HepG2 (cell line): Measurements from ENCODE around the gene RIMOC1. TPM values are rescaled to one million over a fixed set of nuclear protein-coding genes. Genes with fewer than 3 reads are reported as not detected.

Source experiments
- ATAC-seq: fragments of 200-7000 bp; cut with Tn5 transposase; 3 replicates; pipeline ENCODE4 v1.9.1; 2020; ENCODE audit warnings: mild to moderate bottlenecking, moderate library complexity
- BruUV-seq: library from RNA; stranded (reverse); fragments of 400-500 nt; replicated peaks from 2 replicates; lab custom pipeline; 2021; lab: Mats Ljungman, UMichigan
- CTCF ChIA-PET: fragments of 300-600 bp; formaldehyde crosslinking; extraction: SDS; loops from one replicate; lab custom pipeline; 2021; ENCODE audit warnings: low total read pairs, inconsistent platforms, low intra/inter-chr PET ratio; lab: Yijun Ruan, JAX
- POLR2A ChIA-PET: fragments of 350-600 bp; sonication (Branson Sonifier 250); formaldehyde crosslinking; loops from one replicate; lab custom pipeline; 2020; ENCODE audit warnings: antibody characterized with exemption, inconsistent platforms; lab: Yijun Ruan, JAX
- DNase-seq: peaks from one replicate; pipeline ENCODE4 v3.0.0-alpha.2; 2015; ENCODE audit warnings: low spot score
- FAIRE-seq: peaks from 3 replicates; lab custom pipeline; 2011; peaks lifted over from hg19 to GRCh38; lab: Jason Lieb, UNC
- H2AFZ ChIP-seq: one replicate; pipeline ENCODE4 v1.6.1; 2011; ENCODE audit warnings: low read length, inconsistent platforms
- H3K27ac ChIP-seq: fragments of 300-600 bp; 3 replicates; pipeline ENCODE4 v1.8.0; 2011; ENCODE audit warnings: mixed run types, mild to moderate bottlenecking, mixed read lengths, low read length, inconsistent platforms; ENCODE audit not compliant: insufficient read depth; ENCODE audit errors: extremely low read length
- H3K27me3 ChIP-seq, 2 experiments: fragments of 200-600 bp in 1 of 2; 2 replicates in 1 of 2; 3 replicates in 1 of 2; pipeline versions ENCODE4 v1.6.0 to v1.8.0; 2011; ENCODE audit warnings: low read length in 2 of 2, mild to moderate bottlenecking in 2 of 2, moderate library complexity in 2 of 2, inconsistent platforms in 1 of 2; ENCODE audit not compliant: insufficient read depth in 2 of 2, control insufficient read depth in 1 of 2
- H3K36me3 ChIP-seq, 2 experiments: fragments of 200-600 bp in 1 of 2; replicated peaks in 1 of 2; 2 replicates in 1 of 2; 3 replicates in 1 of 2; pipeline versions ENCODE4 v1.5.1 to v1.8.0; 2011; ENCODE audit warnings: low read length in 2 of 2, inconsistent platforms in 1 of 2; ENCODE audit not compliant: insufficient read depth in 2 of 2, control insufficient read depth in 1 of 2
- H3K4me1 ChIP-seq: 2 replicates; pipeline ENCODE4 v1.5.1; 2012; ENCODE audit warnings: low read length, inconsistent platforms; ENCODE audit not compliant: insufficient read depth
- H3K4me2 ChIP-seq: 2 replicates; pipeline ENCODE4 v1.6.0; 2011; ENCODE audit warnings: low read depth, low read length, inconsistent platforms
- H3K4me3 ChIP-seq, 3 experiments: fragments of 200-600 bp in 1 of 3; sonication (generic), shearing (Covaris generic) in 1 of 3; replicated peaks in 1 of 3; 2 replicates each; pipeline ENCODE4 v1.5.1; 2011 to 2016; ENCODE audit warnings: low read length in 3 of 3, inconsistent platforms in 2 of 3, low read depth in 2 of 3, mild to moderate bottlenecking in 2 of 3, control low read depth in 1 of 3, mixed read lengths in 1 of 3; ENCODE audit not compliant: insufficient read depth in 1 of 3
- H3K79me2 ChIP-seq: one replicate; pipeline ENCODE4 v1.6.1; 2011; ENCODE audit warnings: low read length, inconsistent platforms; ENCODE audit not compliant: insufficient read depth
- H3K9ac ChIP-seq: 2 replicates; pipeline ENCODE4 v1.6.0; 2011; ENCODE audit warnings: mild to moderate bottlenecking, low read depth, low read length, inconsistent platforms; ENCODE audit not compliant: insufficient read depth
- H3K9me3 ChIP-seq: 2 replicates; pipeline ENCODE4 v1.5.1; 2012; ENCODE audit warnings: mild to moderate bottlenecking, low read length
- H4K20me1 ChIP-seq: 2 replicates; pipeline ENCODE4 v1.6.0; 2011; ENCODE audit warnings: inconsistent platforms, mild to moderate bottlenecking, low read length, moderate library complexity; ENCODE audit not compliant: insufficient read depth
- MAFK ChIP-seq, 2 experiments: IDR thresholded peaks in 1 of 2; conservative IDR thresholded peaks in 1 of 2; 2 replicates each; pipeline ENCODE4 v1.6.1; 2011; ENCODE audit warnings: improper control_type of control experiment in 2 of 2, low read length in 2 of 2
- MIXL1 ChIP-seq: IDR thresholded peaks from 2 replicates; pipeline ENCODE4 v1.6.1; 2016
- MTF1 ChIP-seq: sonication (generic); formaldehyde crosslinking; IDR thresholded peaks from 2 replicates; pipeline ENCODE4 v1.5.0; 2020; ENCODE audit warnings: missing genetic modification reagents
- NFE2L1 ChIP-seq: sonication (generic); formaldehyde crosslinking; IDR thresholded peaks from 2 replicates; pipeline ENCODE4 v1.4.0; 2020; ENCODE audit warnings: missing genetic modification reagents, mild to moderate bottlenecking, borderline replicate concordance
- NPAS2 ChIP-seq: sonication (generic); formaldehyde crosslinking; IDR thresholded peaks from 2 replicates; pipeline ENCODE4 v1.8.0; 2022; ENCODE audit warnings: mild to moderate bottlenecking, missing genetic modification reagents, borderline replicate concordance
- PHF20 ChIP-seq: sonication (generic); formaldehyde crosslinking; IDR thresholded peaks from 2 replicates; pipeline ENCODE4 v1.5.0; 2020; ENCODE audit warnings: mild to moderate bottlenecking, missing genetic modification reagents
- RORA ChIP-seq: sonication (generic); formaldehyde crosslinking; IDR thresholded peaks from 2 replicates; pipeline ENCODE4 v1.5.0; 2020; ENCODE audit warnings: mild to moderate bottlenecking, missing genetic modification reagents, moderate library complexity
- SATB2 ChIP-seq: sonication (generic); formaldehyde crosslinking; IDR thresholded peaks from 2 replicates; pipeline ENCODE4 v1.5.0; 2020; ENCODE audit warnings: missing genetic modification reagents
- THAP11 ChIP-seq: IDR thresholded peaks from 2 replicates; pipeline ENCODE4 v1.6.1; 2016; ENCODE audit warnings: missing biosample characterization, missing genetic modification reagents
- TOPORS ChIP-seq: sonication (generic); formaldehyde crosslinking; IDR thresholded peaks from 2 replicates; pipeline ENCODE4 v1.8.0; 2023; ENCODE audit warnings: mild to moderate bottlenecking, missing genetic modification reagents
- ZBTB33 ChIP-seq: sonication (generic); formaldehyde crosslinking; IDR thresholded peaks from 2 replicates; pipeline ENCODE4 v1.4.0; 2020; ENCODE audit warnings: missing genetic modification reagents
- ZNF414 ChIP-seq: sonication (generic); formaldehyde crosslinking; IDR thresholded peaks from 2 replicates; pipeline ENCODE4 v1.5.0; 2020; ENCODE audit warnings: missing genetic modification reagents
- ZNF510 ChIP-seq: sonication (generic); formaldehyde crosslinking; IDR thresholded peaks from 2 replicates; pipeline ENCODE4 v1.4.0; 2020; ENCODE audit warnings: low read depth, mild to moderate bottlenecking, missing genetic modification reagents
- ZNF530 ChIP-seq: sonication (generic); formaldehyde crosslinking; IDR thresholded peaks from 2 replicates; pipeline ENCODE4 v1.5.0; 2020; ENCODE audit warnings: low read depth, mild to moderate bottlenecking, missing genetic modification reagents
- ZNF678 ChIP-seq: sonication (generic); formaldehyde crosslinking; IDR thresholded peaks from 2 replicates; pipeline ENCODE4 v1.4.0; 2020; ENCODE audit warnings: mild to moderate bottlenecking, missing genetic modification reagents
- WGBS: methylation state at CpG from one replicate; pipeline ENCODE4 v1.1.6; 2017; ENCODE audit warnings: low lambda C conversion rate; 5-methylcytosine and 5-hydroxymethylcytosine counted together
- in situ Hi-C: cut with HindIII; loops from 2 replicates; pipeline ENCODE4 v1.10.0; 2017; ENCODE audit warnings: low pct_unique_long_range_greater_than_20kb; ENCODE audit not compliant: extremely low pct_ligation_motif_present
- intact Hi-C: fragments of 100-400 bp; cut with micrococcal nuclease; formaldehyde crosslinking; loops from one replicate; pipeline ENCODE4 v1.10.0; 2022; ENCODE audit not compliant: unreplicated experiment
- polyA plus RNA-seq, 8 experiments: library from polyadenylated mRNA; depleted of rRNA in 3 of 8; stranded (reverse) in 7 of 8; unstranded in 1 of 8; fragments of >200 nt; fragmentation: Illumina TruSeq in 4 of 8; extraction: Trizol in 4 of 8; gene quantifications; 2 replicates each; pipeline versions ENCODE4 v1.2.1 to v1.2.3, GENCODE V29; 2011 to 2016; ENCODE audit warnings: low read depth in 4 of 8, missing spikeins in 1 of 8, mixed read lengths in 1 of 8; ENCODE audit not compliant: insufficient read depth in 1 of 8
- total RNA-seq, 5 experiments: library from RNA; depleted of rRNA; stranded (reverse); fragments of >200 nt; fragmentation: Illumina TruSeq; extraction: Trizol; gene quantifications; 2 replicates each; pipeline ENCODE4 v1.2.3, GENCODE V29; 2016; ENCODE audit warnings: low read depth in 1 of 5
- TF ChIP-seq, protein P1 (sequence below): sonication (generic); formaldehyde crosslinking; IDR thresholded peaks from 2 replicates; pipeline ENCODE4 v1.9.0; 2021; ENCODE audit warnings: missing genetic modification reagents, borderline replicate concordance
- TF ChIP-seq, protein P2 (sequence below): sonication (generic); formaldehyde crosslinking; IDR thresholded peaks from 2 replicates; pipeline ENCODE4 v1.4.0; 2020; ENCODE audit warnings: low read depth, mild to moderate bottlenecking, missing genetic modification reagents
- TF ChIP-seq, protein P3 (sequence below): IDR thresholded peaks from 2 replicates; pipeline ENCODE4 v1.6.1; 2016; ENCODE audit warnings: low read depth, borderline replicate concordance

RIMOC1 gene
- total and polyA plus RNA-seq, 2 of the 13 experiments (the other 11 are each of a cell fraction or from before 2014, with no cell fraction given), result 16.3 to 16.9 TPM

DNA sequence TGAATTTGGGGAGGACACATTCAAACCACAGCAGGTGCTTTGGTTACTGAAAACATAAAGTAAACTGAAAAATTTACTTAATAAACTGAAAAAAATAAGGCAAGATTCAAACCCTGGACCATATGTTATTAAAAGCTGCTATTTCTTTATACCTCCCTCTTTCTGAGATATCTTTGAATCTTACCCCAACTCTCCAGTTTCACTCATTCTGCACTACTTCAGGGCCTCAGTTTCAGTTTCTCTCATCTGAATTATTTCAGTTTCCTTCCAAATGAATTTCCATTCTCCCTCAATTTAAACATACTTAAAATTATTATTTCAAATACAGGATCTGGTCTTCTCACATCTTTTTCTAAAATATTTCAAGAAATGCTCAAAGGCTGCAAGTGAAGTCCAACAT lies 29.0 kb upstream of the RIMOC1 start (continued):
- TF ChIP-seq ZBTB33 (CRISPR knock-in tag), result no peak
- no peak for TF ChIP-seq MAFK (conservative IDR thresholded peaks at IDR 0.05 in 1 of 2, IDR thresholded peaks at IDR 0.05 in 1 of 2; ENCODE audit: low read length in 2 of 2)
- TF ChIP-seq PHF20 (CRISPR knock-in tag), result no peak

GRCh38 chr5:41876678-41877077 lies 27.5 kb upstream of the RIMOC1 start:
- Histone ChIP-seq H3K4me1 (peaks cover 20% of the 10 kb centered on the region), H3K4me3 (no peak overlapping the region), H3K27me3 (no peaks in the 10 kb centered on the region), H3K4me2 (no peak overlapping the region), H3K9ac (no peak overlapping the region), H2AFZ (no peak overlapping the region), H3K79me2 (no peaks in the 10 kb centered on the region), H3K9me3 (no peaks in the 10 kb centered on the region), H4K20me1 (no peaks in the 10 kb centered on the region), H3K36me3 (no peaks in the 10 kb centered on the region), H3K27ac (no peak overlapping the region)
- POLR2A ChIA-PET, result interaction anchor here (1.1 kb wide), 1 partner anchor 27 kb away, joined by 3 read pairs; the partner anchor contains the start of gene RIMOC1
- CTCF ChIA-PET, result no interaction called here
- BruUV-seq, result no TSS peak
- FAIRE-seq (no peak), DNase-seq (no peak), ATAC-seq (no peak)
- in situ Hi-C loops, result no loop called here
- WGBS, result 1% methylated on average over 2 of the region's 2 CpGs
- intact Hi-C loops, result no loop called here
- TF ChIP-seq THAP11, result no peak
- no peak for TF ChIP-seq MIXL1 (CRISPR knock-in tag)
- no peak for TF ChIP-seq TOPORS (CRISPR knock-in tag)
- TF ChIP-seq NFE2L1, result no peak
- TF ChIP-seq, protein P1, sequence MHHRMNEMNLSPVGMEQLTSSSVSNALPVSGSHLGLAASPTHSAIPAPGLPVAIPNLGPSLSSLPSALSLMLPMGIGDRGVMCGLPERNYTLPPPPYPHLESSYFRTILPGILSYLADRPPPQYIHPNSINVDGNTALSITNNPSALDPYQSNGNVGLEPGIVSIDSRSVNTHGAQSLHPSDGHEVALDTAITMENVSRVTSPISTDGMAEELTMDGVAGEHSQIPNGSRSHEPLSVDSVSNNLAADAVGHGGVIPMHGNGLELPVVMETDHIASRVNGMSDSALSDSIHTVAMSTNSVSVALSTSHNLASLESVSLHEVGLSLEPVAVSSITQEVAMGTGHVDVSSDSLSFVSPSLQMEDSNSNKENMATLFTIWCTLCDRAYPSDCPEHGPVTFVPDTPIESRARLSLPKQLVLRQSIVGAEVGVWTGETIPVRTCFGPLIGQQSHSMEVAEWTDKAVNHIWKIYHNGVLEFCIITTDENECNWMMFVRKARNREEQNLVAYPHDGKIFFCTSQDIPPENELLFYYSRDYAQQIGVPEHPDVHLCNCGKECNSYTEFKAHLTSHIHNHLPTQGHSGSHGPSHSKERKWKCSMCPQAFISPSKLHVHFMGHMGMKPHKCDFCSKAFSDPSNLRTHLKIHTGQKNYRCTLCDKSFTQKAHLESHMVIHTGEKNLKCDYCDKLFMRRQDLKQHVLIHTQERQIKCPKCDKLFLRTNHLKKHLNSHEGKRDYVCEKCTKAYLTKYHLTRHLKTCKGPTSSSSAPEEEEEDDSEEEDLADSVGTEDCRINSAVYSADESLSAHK (CRISPR knock-in tag), result no peak
- TF ChIP-seq RORA (CRISPR knock-in tag), result no peak
- TF ChIP-seq NPAS2 (CRISPR knock-in tag), result no peak
- TF ChIP-seq ZNF414 (CRISPR knock-in tag), result no peak
- TF ChIP-seq, protein P2, sequence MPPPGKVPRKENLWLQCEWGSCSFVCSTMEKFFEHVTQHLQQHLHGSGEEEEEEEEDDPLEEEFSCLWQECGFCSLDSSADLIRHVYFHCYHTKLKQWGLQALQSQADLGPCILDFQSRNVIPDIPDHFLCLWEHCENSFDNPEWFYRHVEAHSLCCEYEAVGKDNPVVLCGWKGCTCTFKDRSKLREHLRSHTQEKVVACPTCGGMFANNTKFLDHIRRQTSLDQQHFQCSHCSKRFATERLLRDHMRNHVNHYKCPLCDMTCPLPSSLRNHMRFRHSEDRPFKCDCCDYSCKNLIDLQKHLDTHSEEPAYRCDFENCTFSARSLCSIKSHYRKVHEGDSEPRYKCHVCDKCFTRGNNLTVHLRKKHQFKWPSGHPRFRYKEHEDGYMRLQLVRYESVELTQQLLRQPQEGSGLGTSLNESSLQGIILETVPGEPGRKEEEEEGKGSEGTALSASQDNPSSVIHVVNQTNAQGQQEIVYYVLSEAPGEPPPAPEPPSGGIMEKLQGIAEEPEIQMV (CRISPR knock-in tag), result no peak
- no peak for TF ChIP-seq ZNF678
- TF ChIP-seq ZNF510 (CRISPR knock-in tag), result no peak
- TF ChIP-seq SATB2 (CRISPR knock-in tag), result no peak
- no peak for TF ChIP-seq ZNF530 (CRISPR knock-in tag)
- TF ChIP-seq, protein P3, sequence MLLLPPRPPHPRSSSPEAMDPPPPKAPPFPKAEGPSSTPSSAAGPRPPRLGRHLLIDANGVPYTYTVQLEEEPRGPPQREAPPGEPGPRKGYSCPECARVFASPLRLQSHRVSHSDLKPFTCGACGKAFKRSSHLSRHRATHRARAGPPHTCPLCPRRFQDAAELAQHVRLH (CRISPR knock-in tag), result no peak
- no peak for TF ChIP-seq MTF1 (CRISPR knock-in tag)
